Measurements from ENCODE around the gene SLC22A1. TPM values are rescaled to one million over a fixed set of nuclear protein-coding genes. Genes with fewer than 3 reads are reported as not detected.
"Not testable (repeated sequence)": the region's sequence is repeated elsewhere in the genome, so short reads cannot be mapped to it uniquely, and the experiment has no call there.

Gene SLC22A1
- total and polyA plus RNA-seq, 2 donors (not counting 1 experiment from before 2014, with no cell fraction given): 0.18 to 1.5 TPM

GRCh38 chr6:160163425-160163824, 41.8 kb downstream of the SLC22A1 start:
- H3K4me1 Mint-ChIP-seq: no peaks in the 10 kb centered on the region
- POLR2A ChIA-PET: no interaction called here
- Histone ChIP-seq H4K20me1 (ENCODE audit: control insufficient read depth, insufficient read depth, low read length, poor library complexity, severe bottlenecking) (no peaks in the 10 kb centered on the region), H3K27ac (ENCODE audit: low read length in 2 of 2) (no peak overlapping the region), H3K9me3 (ENCODE audit: control extremely low read depth in 1 of 3, control insufficient read depth in 2 of 3, insufficient read depth in 1 of 3, low read length in 2 of 3) (peaks cover 0 to 3% (median 0%) of the 10 kb centered on the region in 3 donors), H2AFZ (ENCODE audit: insufficient read depth, low read depth, low read length, poor library complexity, severe bottlenecking) (no peak overlapping the region), H3K4me3 (ENCODE audit: control extremely low read depth in 1 of 5, extremely low read depth in 1 of 5, insufficient read depth in 1 of 5, low read depth in 2 of 5, low read length in 4 of 5) (no peak overlapping the region), H3K36me3 (replicated peaks in 1 of 2; ENCODE audit: control extremely low read depth in 1 of 2, control insufficient read depth in 1 of 2, extremely low read depth in 1 of 2, insufficient read depth in 2 of 2, low read length in 1 of 2) (no peaks in the 10 kb centered on the region), H3K4me2 (replicated peaks; ENCODE audit: low read depth, low read length, poor library complexity, severe bottlenecking) (no peak overlapping the region), H3K9ac (ENCODE audit: low read length) (no peak overlapping the region), H3K4me1 (ENCODE audit: control insufficient read depth in 2 of 2, insufficient read depth in 2 of 2, low read length in 2 of 2) (no peaks in the 10 kb centered on the region), H3K27me3 (replicated peaks in 1 of 4; ENCODE audit: control extremely low read depth in 1 of 4, control insufficient read depth in 3 of 4, insufficient read depth in 4 of 4, low read length in 3 of 4) (no peaks in the 10 kb centered on the region), H3K79me2 (ENCODE audit: control insufficient read depth, insufficient read depth, low read length) (no peaks in the 10 kb centered on the region)
- H3K27me3 Mint-ChIP-seq: peaks cover 5% of the 10 kb centered on the region
- ATAC-seq (ENCODE audit: low read depth): no peak
- H3K27ac Mint-ChIP-seq: no peak overlapping the region
- no peaks in the 10 kb centered on the region for H3K9me3 Mint-ChIP-seq (ENCODE audit: insufficient read depth)
- DNase-seq: no peak
- intact Hi-C loops (cut with micrococcal nuclease): no loop called here
- H3K4me3 Mint-ChIP-seq: no peak overlapping the region
- TF ChIP-seq EZH2 (IDR thresholded peaks at IDR 0.05; ENCODE audit: borderline replicate concordance, insufficient read depth, low read depth, low read length, poor library complexity, severe bottlenecking): no peak
- no peak for TF ChIP-seq CTCF (IDR thresholded peaks at IDR 0.05)
- WGBS (ENCODE audit: insufficient coverage): 85% methylated on average over 8 of the region's 8 CpGs
- CTCF ChIA-PET: no interaction called here

- H3K4me1 ChIP-seq (ENCODE audit: control insufficient read depth in 2 of 2, insufficient read depth in 2 of 2, low read length in 2 of 2): no peaks in the 10 kb centered on the region
- no peaks in the 10 kb centered on the region for H3K36me3 ChIP-seq (replicated peaks in 1 of 2; ENCODE audit: control extremely low read depth in 1 of 2, control insufficient read depth in 1 of 2, extremely low read depth in 1 of 2, insufficient read depth in 2 of 2, low read length in 1 of 2)
- Mint-ChIP-seq H3K4me1 (no peaks in the 10 kb centered on the region), H3K4me3 (no peak overlapping the region), H3K27me3 (peaks cover 5% of the 10 kb centered on the region), H3K9me3 (ENCODE audit: insufficient read depth) (no peaks in the 10 kb centered on the region), H3K27ac (no peak overlapping the region)
- H3K27me3 ChIP-seq (replicated peaks in 1 of 4; ENCODE audit: control extremely low read depth in 1 of 4, control insufficient read depth in 3 of 4, insufficient read depth in 4 of 4, low read length in 3 of 4): no peaks in the 10 kb centered on the region
- no peaks in the 10 kb centered on the region for H4K20me1 ChIP-seq (ENCODE audit: control insufficient read depth, insufficient read depth, low read length, poor library complexity, severe bottlenecking)
- no peaks in the 10 kb centered on the region for H3K79me2 ChIP-seq (ENCODE audit: control insufficient read depth, insufficient read depth, low read length)
- TF ChIP-seq EZH2 (IDR thresholded peaks at IDR 0.05; ENCODE audit: borderline replicate concordance, insufficient read depth, low read depth, low read length, poor library complexity, severe bottlenecking) (no peak), CTCF (IDR thresholded peaks at IDR 0.05) (no peak)
- peaks cover 0 to 3% (median 0%) of the 10 kb centered on the region in 3 donors for H3K9me3 ChIP-seq (ENCODE audit: control extremely low read depth in 1 of 3, control insufficient read depth in 2 of 3, insufficient read depth in 1 of 3, low read length in 2 of 3)
- ATAC-seq (ENCODE audit: low read depth) (no peak), DNase-seq (no peak)
- intact Hi-C loops (cut with micrococcal nuclease): no loop called here
- no peak overlapping the region for H3K4me2 ChIP-seq (replicated peaks; ENCODE audit: low read depth, low read length, poor library complexity, severe bottlenecking)
- no peak overlapping the region for H3K4me3 ChIP-seq (ENCODE audit: control extremely low read depth in 1 of 5, extremely low read depth in 1 of 5, insufficient read depth in 1 of 5, low read depth in 2 of 5, low read length in 4 of 5)
- no peak overlapping the region for H3K27ac ChIP-seq (ENCODE audit: low read length in 2 of 2)
- POLR2A ChIA-PET: no interaction called here
- no CpG with 5 or more reads among the region's 7 CpGs for WGBS (ENCODE audit: insufficient coverage)
- CTCF ChIA-PET: no interaction called here
- H3K9ac ChIP-seq (ENCODE audit: low read length): no peak overlapping the region
- no peak overlapping the region for H2AFZ ChIP-seq (ENCODE audit: insufficient read depth, low read depth, low read length, poor library complexity, severe bottlenecking)
These were observed 42.3 kb downstream of the SLC22A1 start for GRCh38 chr6:160163912-160164311.

GRCh38 chr6:160165928-160166327, 44.3 kb downstream of the SLC22A1 start:
- H3K4me2 ChIP-seq (replicated peaks; ENCODE audit: low read depth, low read length, poor library complexity, severe bottlenecking); POLR2A ChIA-PET; H2AFZ ChIP-seq (ENCODE audit: insufficient read depth, low read depth, low read length, poor library complexity, severe bottlenecking); H3K27me3 ChIP-seq (replicated peaks in 1 of 4; ENCODE audit: control extremely low read depth in 1 of 4, control insufficient read depth in 3 of 4, insufficient read depth in 4 of 4, low read length in 3 of 4); H3K9ac ChIP-seq (ENCODE audit: low read length); H3K36me3 ChIP-seq (replicated peaks in 1 of 2; ENCODE audit: control extremely low read depth in 1 of 2, control insufficient read depth in 1 of 2, extremely low read depth in 1 of 2, insufficient read depth in 2 of 2, low read length in 1 of 2); DNase-seq; H3K27me3 Mint-ChIP-seq; ATAC-seq (ENCODE audit: low read depth); H4K20me1 ChIP-seq (ENCODE audit: control insufficient read depth, insufficient read depth, low read length, poor library complexity, severe bottlenecking); H3K9me3 Mint-ChIP-seq (ENCODE audit: insufficient read depth); CTCF ChIA-PET; intact Hi-C loops (cut with micrococcal nuclease); H3K4me3 Mint-ChIP-seq; H3K79me2 ChIP-seq (ENCODE audit: control insufficient read depth, insufficient read depth, low read length); H3K27ac Mint-ChIP-seq; H3K4me1 ChIP-seq (ENCODE audit: control insufficient read depth in 2 of 2, insufficient read depth in 2 of 2, low read length in 2 of 2); H3K27ac ChIP-seq (ENCODE audit: low read length in 2 of 2); H3K4me1 Mint-ChIP-seq; H3K4me3 ChIP-seq (ENCODE audit: control extremely low read depth in 1 of 5, extremely low read depth in 1 of 5, insufficient read depth in 1 of 5, low read depth in 2 of 5, low read length in 4 of 5); H3K9me3 ChIP-seq (ENCODE audit: control extremely low read depth in 1 of 3, control insufficient read depth in 2 of 3, insufficient read depth in 1 of 3, low read length in 2 of 3): not testable (repeated sequence)
- WGBS (ENCODE audit: insufficient coverage): 89% methylated on average over 3 of the region's 3 CpGs

All from B cell (primary cell).